ENCODE results near the gene COMT.

Gene COMT

DNA sequence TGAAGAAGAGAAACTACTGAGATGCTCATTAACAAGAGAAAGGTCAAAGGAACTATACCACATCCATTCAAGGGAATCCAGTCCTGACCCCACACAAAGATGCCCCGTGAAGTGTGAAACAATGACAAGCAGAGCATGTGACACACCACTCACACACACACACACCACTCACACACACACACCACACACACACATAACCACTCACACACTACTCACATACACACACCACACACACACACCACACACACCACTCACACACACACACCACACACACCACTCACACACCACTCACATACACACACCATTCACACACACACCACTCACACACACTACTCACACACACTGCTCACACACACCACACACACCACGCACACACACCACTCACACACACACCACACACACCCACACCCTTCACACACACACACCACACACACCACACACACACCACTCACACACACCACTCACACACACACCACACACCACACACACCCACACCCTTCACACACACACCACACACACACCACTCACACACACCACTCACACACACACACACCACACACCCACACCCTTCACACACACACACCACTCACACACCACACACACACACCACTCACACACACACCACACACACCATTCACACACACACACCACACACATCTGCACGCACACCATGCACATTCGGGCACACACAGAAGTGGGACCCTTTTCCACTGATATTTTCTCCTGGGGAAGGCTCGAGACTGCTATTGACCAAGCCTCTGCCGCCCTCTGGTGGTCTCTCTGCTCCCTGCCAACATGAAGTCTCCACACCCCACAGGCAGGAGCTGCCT, 32.0 kb upstream of the COMT start:
- no peak overlapping the region for H3K4me3 ChIP-seq (ENCODE audit: control insufficient read depth, low read depth, low read length)
- peak; percentile 71 for DNase-seq (ENCODE audit: low read depth)
- peak; percentile 91 for TF ChIP-seq CTCF (conservative IDR thresholded peaks at IDR 0.05; ENCODE audit: control insufficient read depth, insufficient read depth, low read depth, low read length)

DNA sequence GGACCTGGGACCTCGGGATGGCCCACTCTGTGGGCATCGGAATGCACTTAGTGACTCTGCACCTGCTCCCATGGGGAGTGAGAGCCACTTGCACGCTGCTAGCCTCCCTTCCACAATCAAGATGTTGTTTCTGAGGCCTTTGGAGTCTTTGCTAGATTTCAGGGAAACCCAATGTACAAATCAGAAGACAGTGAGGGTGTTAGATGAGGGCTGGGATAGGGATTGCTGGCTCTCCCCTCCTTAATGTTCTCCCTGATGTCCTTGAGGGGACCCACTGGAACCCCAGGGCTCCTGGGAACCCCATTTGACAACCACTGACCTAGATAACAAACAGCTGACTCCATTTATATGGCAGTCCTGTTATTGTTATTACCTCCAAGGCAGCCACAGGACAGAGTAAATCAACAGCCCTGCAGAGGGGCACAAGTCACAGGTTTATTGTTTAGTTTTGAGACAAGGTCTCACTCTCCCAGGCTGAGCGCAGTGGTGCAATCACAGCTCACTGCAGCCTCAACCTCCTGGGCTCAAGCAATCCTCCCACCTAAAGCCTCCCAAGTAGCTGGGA, 31.3 kb upstream of the COMT start:
- no peak overlapping the region for H3K4me3 ChIP-seq (ENCODE audit: control insufficient read depth, low read depth, low read length)
- DNase-seq (ENCODE audit: low read depth) = no peak
- TF ChIP-seq CTCF (conservative IDR thresholded peaks at IDR 0.05; ENCODE audit: control insufficient read depth, insufficient read depth, low read depth, low read length) = no peak

DNA sequence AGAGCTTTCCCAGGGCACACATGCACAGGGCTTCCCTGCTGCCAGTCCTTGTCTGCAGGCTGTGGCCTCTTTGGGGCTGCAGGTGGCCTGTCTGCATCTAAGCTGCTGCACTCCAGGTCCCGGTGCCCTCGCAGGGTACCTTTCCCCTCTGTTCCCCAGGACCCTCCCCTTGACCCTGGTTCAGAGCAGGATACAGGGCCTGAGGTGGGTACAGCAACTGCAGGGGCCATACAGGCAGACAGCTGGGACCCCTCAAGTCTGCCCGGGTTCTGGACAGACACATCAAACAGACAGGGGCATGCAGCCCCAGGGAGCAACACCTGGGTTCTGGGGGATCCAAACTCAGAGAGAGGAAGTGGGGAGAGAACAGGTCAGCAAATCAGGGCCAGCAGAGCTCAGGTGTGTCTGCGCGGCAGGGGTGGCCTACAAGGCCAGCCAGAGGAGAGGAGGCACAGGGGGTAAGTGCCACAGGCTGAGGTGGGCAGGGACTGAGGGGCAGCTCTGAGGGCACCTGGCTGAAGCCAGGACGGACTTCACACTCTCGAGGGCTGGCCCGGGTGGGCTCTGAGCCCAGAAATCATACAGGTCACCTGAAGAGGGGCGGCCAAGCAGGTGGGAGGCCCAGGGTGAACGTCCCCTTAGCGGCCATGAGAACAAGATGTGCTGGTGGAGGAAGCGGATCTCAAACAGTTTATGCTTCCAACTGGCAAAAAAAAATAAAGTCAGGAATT, 29.9 kb upstream of the COMT start:
- no peak for TF ChIP-seq CTCF (conservative IDR thresholded peaks at IDR 0.05; ENCODE audit: control insufficient read depth, insufficient read depth, low read depth, low read length)
- no peak overlapping the region for H3K4me3 ChIP-seq (ENCODE audit: control insufficient read depth, low read depth, low read length)
- DNase-seq (ENCODE audit: low read depth) = no peak

DNA sequence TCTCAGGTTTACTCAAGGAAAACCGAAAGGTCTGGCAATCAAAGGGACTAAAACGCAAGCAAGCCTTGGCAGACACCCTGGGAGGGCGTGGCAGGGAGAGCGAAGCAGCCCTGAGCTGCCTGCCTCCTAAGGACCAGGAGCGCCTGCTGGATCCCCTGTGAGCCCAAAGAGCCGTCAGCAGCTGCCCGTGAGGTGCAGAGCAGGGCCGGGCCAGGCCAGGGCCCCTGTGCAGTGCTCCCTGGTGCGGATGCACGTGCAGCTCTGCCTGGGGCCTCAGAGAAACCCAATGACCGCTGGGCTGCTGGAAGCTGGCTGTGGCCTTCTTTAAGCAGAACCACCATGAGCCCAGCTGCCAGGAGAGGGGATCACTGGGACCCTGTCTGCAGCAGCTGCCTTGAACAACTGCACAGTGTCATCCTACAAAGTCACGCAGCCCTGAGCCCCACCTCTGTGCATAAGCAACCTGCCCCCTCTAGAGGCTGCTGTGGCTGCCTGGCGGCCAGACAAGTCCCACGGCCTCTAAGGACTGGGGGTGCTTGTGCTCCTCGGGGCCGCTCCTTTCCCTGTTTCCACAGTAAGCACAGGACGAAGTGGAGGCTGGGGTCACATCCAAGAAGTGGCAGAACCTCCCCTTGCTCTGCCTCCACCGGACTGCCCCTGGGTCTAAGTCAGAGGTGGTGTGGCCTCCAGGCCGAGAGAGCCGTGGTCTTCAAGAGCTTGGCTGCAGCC, 29.1 kb upstream of the COMT start:
- no peak for DNase-seq (ENCODE audit: low read depth)
- no peak for TF ChIP-seq CTCF (conservative IDR thresholded peaks at IDR 0.05; ENCODE audit: control insufficient read depth, insufficient read depth, low read depth, low read length)
- no peak overlapping the region for H3K4me3 ChIP-seq (ENCODE audit: control insufficient read depth, low read depth, low read length)

DNA sequence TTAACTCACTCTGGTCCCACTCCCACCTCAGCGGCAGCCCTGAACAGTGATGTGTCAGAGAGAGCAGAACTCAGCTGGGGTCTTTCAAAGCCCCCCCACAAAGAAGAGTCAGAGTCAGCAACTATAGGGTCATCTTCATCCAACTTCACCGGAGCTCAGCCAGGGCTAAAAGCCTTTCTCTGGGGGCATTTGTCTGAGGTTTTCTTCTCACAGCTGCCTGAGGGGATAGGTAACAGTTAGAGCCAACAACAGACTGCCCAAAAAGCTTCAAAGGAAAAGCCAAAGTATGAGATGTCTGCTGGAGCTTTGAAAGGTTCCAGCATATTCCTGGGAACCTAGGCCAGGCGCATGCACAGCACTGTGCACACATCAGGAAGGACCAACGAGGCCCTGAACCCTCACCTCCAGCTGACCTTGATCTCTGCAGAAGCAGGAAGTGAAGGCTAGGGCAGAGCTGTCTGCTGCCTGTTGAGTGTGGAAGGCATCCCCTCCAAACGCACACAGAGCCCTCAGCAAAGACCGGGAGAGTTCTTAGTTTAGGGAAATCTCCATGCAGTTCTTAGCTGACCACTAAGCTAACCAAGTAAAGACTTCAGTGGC, 28.1 kb upstream of the COMT start:
- no peak for DNase-seq (ENCODE audit: low read depth)
- no peak for TF ChIP-seq CTCF (conservative IDR thresholded peaks at IDR 0.05; ENCODE audit: control insufficient read depth, insufficient read depth, low read depth, low read length)

More for the DNA sequence above, 28.1 kb upstream of the COMT start:
- H3K4me3 ChIP-seq (ENCODE audit: control insufficient read depth, low read depth, low read length) = no peak overlapping the region

Measured in fibroblast of mammary gland (primary cell).